HepG2 (cell line): ENCODE results near the gene ANKRD49. TPM values are rescaled to one million over a fixed set of nuclear protein-coding genes. Genes with fewer than 3 reads are reported as not detected.

Experiments
- CENPX ChIP-seq: sonication (generic); formaldehyde crosslinking; IDR thresholded peaks from 2 replicates; pipeline ENCODE4 v1.9.0; 2021; ENCODE audit warnings: mild to moderate bottlenecking, missing genetic modification reagents, moderate library complexity
- ISX ChIP-seq: sonication (generic); formaldehyde crosslinking; conservative IDR thresholded peaks from 2 replicates; pipeline ENCODE4 v1.5.0; 2020; ENCODE audit warnings: missing genetic modification reagents
- JARID2 ChIP-seq: sonication (generic); formaldehyde crosslinking; IDR thresholded peaks from 2 replicates; pipeline ENCODE4 v1.8.1; 2023; ENCODE audit warnings: missing genetic modification reagents, inconsistent platforms; ENCODE audit not compliant: insufficient replicate concordance
- NKX3-1 ChIP-seq: sonication (generic); formaldehyde crosslinking; IDR thresholded peaks from 2 replicates; pipeline ENCODE4 v1.5.0; 2020; ENCODE audit warnings: missing genetic modification reagents
- PHF21A ChIP-seq: sonication (generic); formaldehyde crosslinking; IDR thresholded peaks from 2 replicates; pipeline ENCODE4 v1.5.0; 2020; ENCODE audit warnings: mild to moderate bottlenecking, missing genetic modification reagents
- POLR2AphosphoS5 ChIP-seq: IDR thresholded peaks from 2 replicates; pipeline ENCODE4 v1.6.1; 2012; ENCODE audit warnings: low read depth, low read length
- SNAI1 ChIP-seq: sonication (generic); formaldehyde crosslinking; IDR thresholded peaks from 2 replicates; pipeline ENCODE4 v1.5.0; 2020; ENCODE audit warnings: mild to moderate bottlenecking, missing genetic modification reagents, borderline replicate concordance
- TFDP2 ChIP-seq: sonication (generic); formaldehyde crosslinking; IDR thresholded peaks from 2 replicates; pipeline ENCODE4 v1.4.0; 2020; ENCODE audit warnings: missing genetic modification reagents
- ZNF530 ChIP-seq: sonication (generic); formaldehyde crosslinking; IDR thresholded peaks from 2 replicates; pipeline ENCODE4 v1.5.0; 2020; ENCODE audit warnings: low read depth, mild to moderate bottlenecking, missing genetic modification reagents
- ZNF713 ChIP-seq: sonication (generic); formaldehyde crosslinking; IDR thresholded peaks from 2 replicates; pipeline ENCODE4 v1.4.0; 2020; ENCODE audit warnings: mild to moderate bottlenecking, missing genetic modification reagents
- ZNF850 ChIP-seq: sonication (generic); formaldehyde crosslinking; conservative IDR thresholded peaks from 2 replicates; pipeline ENCODE4 v1.9.0; 2021; ENCODE audit warnings: mild to moderate bottlenecking, missing genetic modification reagents
- ZXDC ChIP-seq: sonication (generic); formaldehyde crosslinking; IDR thresholded peaks from 2 replicates; pipeline ENCODE4 v1.5.0; 2020; ENCODE audit warnings: mild to moderate bottlenecking, missing genetic modification reagents
- polyA plus RNA-seq, 8 experiments: library from polyadenylated mRNA; depleted of rRNA in 3 of 8; stranded (reverse) in 7 of 8; unstranded in 1 of 8; fragments of >200 nt; fragmentation: Illumina TruSeq in 4 of 8; extraction: Trizol in 4 of 8; gene quantifications; 2 replicates each; pipeline versions ENCODE4 v1.2.1 to v1.2.3, GENCODE V29; 2011 to 2016; ENCODE audit warnings: low read depth in 4 of 8, missing spikeins in 1 of 8, mixed read lengths in 1 of 8; ENCODE audit not compliant: insufficient read depth in 1 of 8
- total RNA-seq, 5 experiments: library from RNA; depleted of rRNA; stranded (reverse); fragments of >200 nt; fragmentation: Illumina TruSeq; extraction: Trizol; gene quantifications; 2 replicates each; pipeline ENCODE4 v1.2.3, GENCODE V29; 2016; ENCODE audit warnings: low read depth in 1 of 5
- TF ChIP-seq, protein P1 (sequence below): IDR thresholded peaks from 2 replicates; pipeline ENCODE4 v1.6.1; 2016; ENCODE audit warnings: low read depth, control low read depth
- TF ChIP-seq, protein P2 (sequence below): sonication (generic); formaldehyde crosslinking; IDR thresholded peaks from 2 replicates; pipeline ENCODE4 v1.5.1; 2020; ENCODE audit warnings: missing genetic modification reagents, mild to moderate bottlenecking, borderline replicate concordance
- TF ChIP-seq, protein P3 (sequence below): sonication (generic); formaldehyde crosslinking; IDR thresholded peaks from 2 replicates; pipeline ENCODE4 v1.4.0; 2020; ENCODE audit warnings: missing genetic modification reagents
- TF ChIP-seq, protein P4 (sequence below): sonication (generic); formaldehyde crosslinking; IDR thresholded peaks from 2 replicates; pipeline ENCODE4 v1.8.1; 2023; ENCODE audit warnings: mild to moderate bottlenecking, missing genetic modification reagents
- TF ChIP-seq, protein P5 (sequence below): sonication (generic); formaldehyde crosslinking; IDR thresholded peaks from 2 replicates; pipeline ENCODE4 v1.5.1; 2020; ENCODE audit warnings: mild to moderate bottlenecking, missing genetic modification reagents, borderline replicate concordance

Gene ANKRD49
- total and polyA plus RNA-seq, 2 of the 13 experiments (the other 11 are each of a cell fraction or from before 2014, with no cell fraction given): 14.2 to 14.3 TPM

GRCh38 chr11:94493281-94494125 lies at the start of gene ANKRD49, which contains the start of gene MRE11 (continued):
- TF ChIP-seq ZXDC (CRISPR knock-in tag) (0 out of 2 replicates have a peak, but pooled peaks have one; percentile 32), PHF21A (peak; percentile 34; the same call in 1 of the 2 replicates), TFDP2 (CRISPR knock-in tag) (peak; percentile 93), ISX (CRISPR knock-in tag) (no peak), ZNF850 (CRISPR knock-in tag) (no peak), NKX3-1 (CRISPR knock-in tag) (0 out of 2 replicates have a peak, but pooled peaks have one; percentile 42), ZNF713 (CRISPR knock-in tag) (no peak), POLR2AphosphoS5 (peak; percentile 77), CENPX (no peak), ZNF530 (CRISPR knock-in tag) (no peak), JARID2 (CRISPR knock-in tag) (no peak), SNAI1 (CRISPR knock-in tag) (no peak)
- TF ChIP-seq, protein P1, sequence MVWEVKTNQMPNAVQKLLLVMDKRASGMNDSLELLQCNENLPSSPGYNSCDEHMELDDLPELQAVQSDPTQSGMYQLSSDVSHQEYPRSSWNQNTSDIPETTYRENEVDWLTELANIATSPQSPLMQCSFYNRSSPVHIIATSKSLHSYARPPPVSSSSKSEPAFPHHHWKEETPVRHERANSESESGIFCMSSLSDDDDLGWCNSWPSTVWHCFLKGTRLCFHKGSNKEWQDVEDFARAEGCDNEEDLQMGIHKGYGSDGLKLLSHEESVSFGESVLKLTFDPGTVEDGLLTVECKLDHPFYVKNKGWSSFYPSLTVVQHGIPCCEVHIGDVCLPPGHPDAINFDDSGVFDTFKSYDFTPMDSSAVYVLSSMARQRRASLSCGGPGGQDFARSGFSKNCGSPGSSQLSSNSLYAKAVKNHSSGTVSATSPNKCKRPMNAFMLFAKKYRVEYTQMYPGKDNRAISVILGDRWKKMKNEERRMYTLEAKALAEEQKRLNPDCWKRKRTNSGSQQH: peak; percentile 76; the same call in 1 of the 2 replicates
- TF ChIP-seq, protein P2, sequence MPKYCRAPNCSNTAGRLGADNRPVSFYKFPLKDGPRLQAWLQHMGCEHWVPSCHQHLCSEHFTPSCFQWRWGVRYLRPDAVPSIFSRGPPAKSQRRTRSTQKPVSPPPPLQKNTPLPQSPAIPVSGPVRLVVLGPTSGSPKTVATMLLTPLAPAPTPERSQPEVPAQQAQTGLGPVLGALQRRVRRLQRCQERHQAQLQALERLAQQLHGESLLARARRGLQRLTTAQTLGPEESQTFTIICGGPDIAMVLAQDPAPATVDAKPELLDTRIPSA (CRISPR knock-in tag): no peak
- TF ChIP-seq, protein P3, sequence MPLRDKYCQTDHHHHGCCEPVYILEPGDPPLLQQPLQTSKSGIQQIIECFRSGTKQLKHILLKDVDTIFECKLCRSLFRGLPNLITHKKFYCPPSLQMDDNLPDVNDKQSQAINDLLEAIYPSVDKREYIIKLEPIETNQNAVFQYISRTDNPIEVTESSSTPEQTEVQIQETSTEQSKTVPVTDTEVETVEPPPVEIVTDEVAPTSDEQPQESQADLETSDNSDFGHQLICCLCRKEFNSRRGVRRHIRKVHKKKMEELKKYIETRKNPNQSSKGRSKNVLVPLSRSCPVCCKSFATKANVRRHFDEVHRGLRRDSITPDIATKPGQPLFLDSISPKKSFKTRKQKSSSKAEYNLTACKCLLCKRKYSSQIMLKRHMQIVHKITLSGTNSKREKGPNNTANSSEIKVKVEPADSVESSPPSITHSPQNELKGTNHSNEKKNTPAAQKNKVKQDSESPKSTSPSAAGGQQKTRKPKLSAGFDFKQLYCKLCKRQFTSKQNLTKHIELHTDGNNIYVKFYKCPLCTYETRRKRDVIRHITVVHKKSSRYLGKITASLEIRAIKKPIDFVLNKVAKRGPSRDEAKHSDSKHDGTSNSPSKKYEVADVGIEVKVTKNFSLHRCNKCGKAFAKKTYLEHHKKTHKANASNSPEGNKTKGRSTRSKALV (CRISPR knock-in tag): no peak
- TF ChIP-seq, protein P4, sequence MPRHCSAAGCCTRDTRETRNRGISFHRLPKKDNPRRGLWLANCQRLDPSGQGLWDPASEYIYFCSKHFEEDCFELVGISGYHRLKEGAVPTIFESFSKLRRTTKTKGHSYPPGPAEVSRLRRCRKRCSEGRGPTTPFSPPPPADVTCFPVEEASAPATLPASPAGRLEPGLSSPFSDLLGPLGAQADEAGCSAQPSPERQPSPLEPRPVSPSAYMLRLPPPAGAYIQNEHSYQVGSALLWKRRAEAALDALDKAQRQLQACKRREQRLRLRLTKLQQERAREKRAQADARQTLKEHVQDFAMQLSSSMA (CRISPR knock-in tag): no peak
- TF ChIP-seq, protein P5, sequence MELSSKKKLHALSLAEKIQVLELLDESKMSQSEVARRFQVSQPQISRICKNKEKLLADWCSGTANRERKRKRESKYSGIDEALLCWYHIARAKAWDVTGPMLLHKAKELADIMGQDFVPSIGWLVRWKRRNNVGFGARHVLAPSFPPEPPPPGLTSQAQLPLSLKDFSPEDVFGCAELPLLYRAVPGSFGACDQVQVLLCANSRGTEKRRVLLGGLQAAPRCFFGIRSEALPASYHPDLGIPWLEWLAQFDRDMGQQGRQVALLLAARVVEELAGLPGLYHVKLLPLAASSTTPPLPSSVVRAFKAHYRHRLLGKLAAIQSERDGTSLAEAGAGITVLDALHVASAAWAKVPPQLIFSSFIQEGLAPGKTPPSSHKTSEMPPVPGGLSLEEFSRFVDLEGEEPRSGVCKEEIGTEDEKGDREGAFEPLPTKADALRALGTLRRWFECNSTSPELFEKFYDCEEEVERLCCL (CRISPR knock-in tag): 0 out of 2 replicates have a peak, but pooled peaks have one; percentile 45
